Right cardiac atrium (tissue), 5 donors: ENCODE data around the gene MARCHF7. TPM values are rescaled to one million over a fixed set of nuclear protein-coding genes. Genes with fewer than 3 reads are reported as not detected.
"Not testable (repeated sequence)": the region's sequence is repeated elsewhere in the genome, so short reads cannot be mapped to it uniquely, and the experiment has no call there.

ENCODE experiments used
- ATAC-seq, 2 donors: fragments of 200-7000 bp; cut with Tn5 transposase; one replicate each; pipeline versions ENCODE4 v1.8.0 to v1.9.1; 2020; ENCODE audit warnings: moderate library complexity in 2 of 2, mild to moderate bottlenecking in 1 of 2
- DNase-seq, 3 donors: peaks; one replicate each; pipeline ENCODE4 v3.0.0-alpha.2; 2020
- H3K27ac ChIP-seq: one replicate; pipeline ENCODE4 v1.5.1; 2013; ENCODE audit warnings: mild to moderate bottlenecking, low read length, control low read depth, moderate library complexity
- H3K27me3 ChIP-seq: one replicate; pipeline ENCODE4 v1.6.1; 2013; ENCODE audit not compliant: control insufficient read depth, insufficient read depth
- H3K4me1 ChIP-seq: one replicate; pipeline ENCODE4 v1.6.1; 2013; ENCODE audit warnings: low read length; ENCODE audit not compliant: control insufficient read depth, insufficient read depth
- H3K4me3 ChIP-seq: one replicate; pipeline ENCODE4 v1.5.1; 2013; ENCODE audit warnings: low read length, control low read depth
- H3K9me3 ChIP-seq: one replicate; pipeline ENCODE4 v1.6.1; 2013; ENCODE audit warnings: low read length; ENCODE audit not compliant: control insufficient read depth
- WGBS: extraction: QIAGEN DNeasy Blood & Tissue Kit; methylation state at CpG from one replicate; pipeline ENCODE4 v1.1.7; 2013; 5-methylcytosine and 5-hydroxymethylcytosine counted together
- intact Hi-C, 4 donors: fragments of 100-400 bp; cut with DNase I; formaldehyde crosslinking; loops; one replicate each; pipeline versions ENCODE4 v1.11.0 to v1.14.0; 2022 to 2023
- long read RNA-seq, 4 donors: library from polyadenylated mRNA; unstranded; transcript quantifications; one replicate each; pipeline ENCODE4 v2.0.0, GENCODE V29; 2020 to 2021
- polyA plus RNA-seq: library from polyadenylated mRNA; stranded (reverse); fragments of 200-250 nt; gene quantifications from one replicate; pipeline ENCODE4 v1.2.3, GENCODE V29; 2013
- total RNA-seq, 4 donors: library from RNA; stranded (reverse); fragmentation: NEBNext Ultra II Directional; extraction: Animal tissue kit (Norgen Biotek cat#: 25700); gene quantifications; one replicate each; pipeline ENCODE4 v1.2.1, GENCODE V29; 2021
- donor health status: healthy with polysubstance abuse.
- donor health status: DM: no; HTN: yes; CAD: no.
- donor health status: DM: no; HTN: no; CAD: no.
- donor health status: DM: no; HTN: yes; CAD: no; lungs with severe emphysema.
- donor health status: DM: yes; HTN: yes; CAD: no.

MARCHF7 gene
- total RNA-seq = 10 to 100 TPM; 70.0 to 85.4 (median 74.9) TPM
- polyA plus RNA-seq = 33.6 TPM
- long read RNA-seq, donor 1, full-length matches to known transcripts = 39 of 156 reads
- long read RNA-seq, donor 1, partial matches to known transcripts = 6 of 156 reads
- long read RNA-seq, donor 1, other reads (novel, unspliced or antisense) = 111 of 156 reads
- long read RNA-seq, donor 2, full-length matches to known transcripts = 19 of 74 reads
- long read RNA-seq, donor 2, partial matches to known transcripts = 3 of 74 reads
- long read RNA-seq, donor 2, other reads (novel, unspliced or antisense) = 52 of 74 reads
- long read RNA-seq, donor 3, full-length matches to known transcripts = 178 of 512 reads
- long read RNA-seq, donor 3, partial matches to known transcripts = 24 of 512 reads
- long read RNA-seq, donor 3, other reads (novel, unspliced or antisense) = 310 of 512 reads
- long read RNA-seq, donor 4, full-length matches to known transcripts = 22 of 85 reads
- long read RNA-seq, donor 4, partial matches to known transcripts = 5 of 85 reads
- long read RNA-seq, donor 4, other reads (novel, unspliced or antisense) = 58 of 85 reads

- Histone ChIP-seq H3K4me1 (peaks cover 9% of the 10 kb centered on the region), H3K27ac (peak within 1 kb of the TSS; percentile 99), H3K27me3 (no peaks in the 10 kb centered on the region), H3K4me3 (peak within 1 kb of the TSS; percentile 89), H3K9me3 (no peaks in the 10 kb centered on the region)
- intact Hi-C loops = loop anchor here in 2 of 4 donors (5.0 to 10.0 kb wide), 2 partner anchors 95 to 98 kb away; partner anchors contain the start of gene BAZ2B (in 2 of the 2)
- WGBS = under 1% methylated on average over 72 of the region's 72 CpGs
- peak; percentile 96 to 99 (median 98) for DNase-seq
- ATAC-seq = peak; percentile 98 to 99
Measured at GRCh38 chr2:159712143-159712928, at the start of gene MARCHF7. TSS of gene MARCHF7 (plus strand) at chr2:159712506. CDS start at chr2:159729023, 16,517 bp downstream.

GRCh38 chr2:159667423-159667822, 44.9 kb upstream of the MARCHF7 start:
- H3K4me1 ChIP-seq, DNase-seq, H3K27ac ChIP-seq, H3K4me3 ChIP-seq, intact Hi-C loops, ATAC-seq, H3K27me3 ChIP-seq, H3K9me3 ChIP-seq: not testable (repeated sequence)
- over 99% methylated on average over 3 of the region's 3 CpGs for WGBS

- no peaks in the 10 kb centered on the region for H3K27me3 ChIP-seq
- H3K9me3 ChIP-seq = no peaks in the 10 kb centered on the region
- intact Hi-C loops = no loop called here
- no peak for ATAC-seq
- WGBS = 96% methylated on average over 3 of the region's 3 CpGs
- no peak for DNase-seq
- no peak overlapping the region for H3K4me3 ChIP-seq
- H3K27ac ChIP-seq = no peak overlapping the region
- H3K4me1 ChIP-seq = no peaks in the 10 kb centered on the region
Measured at GRCh38 chr2:159671047-159671446, 41.3 kb upstream of the MARCHF7 start.

GRCh38 chr2:159677654-159678053, 34.7 kb upstream of the MARCHF7 start:
- DNase-seq = no peak
- Histone ChIP-seq H3K9me3 (no peaks in the 10 kb centered on the region), H3K27me3 (no peaks in the 10 kb centered on the region), H3K4me1 (no peaks in the 10 kb centered on the region), H3K4me3 (no peak overlapping the region), H3K27ac (no peak overlapping the region)
- WGBS = 89% methylated on average over 1 of the region's 1 CpG
- intact Hi-C loops = no loop called here
- no peak for ATAC-seq

GRCh38 chr2:159680692-159681091, 31.6 kb upstream of the MARCHF7 start:
- no peak for ATAC-seq
- DNase-seq = no peak
- H3K4me3 ChIP-seq = no peak overlapping the region
- WGBS = 97% methylated on average over 2 of the region's 2 CpGs
- H3K27me3 ChIP-seq = no peaks in the 10 kb centered on the region
- no peaks in the 10 kb centered on the region for H3K9me3 ChIP-seq
- H3K27ac ChIP-seq = no peak overlapping the region
- H3K4me1 ChIP-seq = no peaks in the 10 kb centered on the region
- intact Hi-C loops = no loop called here

GRCh38 chr2:159683817-159684216, 28.5 kb upstream of the MARCHF7 start:
- H3K9me3 ChIP-seq = no peaks in the 10 kb centered on the region
- no peak for DNase-seq
- ATAC-seq = no peak
- H3K4me3 ChIP-seq = no peak overlapping the region
- intact Hi-C loops = no loop called here
- WGBS = 70% methylated on average over 1 of the region's 1 CpG
- H3K27ac ChIP-seq = no peak overlapping the region
- H3K4me1 ChIP-seq = no peaks in the 10 kb centered on the region
- H3K27me3 ChIP-seq = no peaks in the 10 kb centered on the region

- ATAC-seq (no peak), DNase-seq (no peak)
- Histone ChIP-seq H3K9me3 (no peaks in the 10 kb centered on the region), H3K27ac (no peak overlapping the region), H3K27me3 (no peaks in the 10 kb centered on the region), H3K4me1 (no peaks in the 10 kb centered on the region), H3K4me3 (no peak overlapping the region)
- intact Hi-C loops = no loop called here
Measured at GRCh38 chr2:159684796-159685195, 27.5 kb upstream of the MARCHF7 start.

GRCh38 chr2:159694500-159695040, 17.7 kb upstream of the MARCHF7 start:
- H3K27me3 ChIP-seq = no peaks in the 10 kb centered on the region
- no peak overlapping the region for H3K4me3 ChIP-seq
- no peak for ATAC-seq
- H3K9me3 ChIP-seq = no peaks in the 10 kb centered on the region
- intact Hi-C loops = no loop called here
- H3K27ac ChIP-seq = no peak overlapping the region
- no peaks in the 10 kb centered on the region for H3K4me1 ChIP-seq
- 98% methylated on average over 1 of the region's 1 CpG for WGBS
- DNase-seq = no peak

DNA sequence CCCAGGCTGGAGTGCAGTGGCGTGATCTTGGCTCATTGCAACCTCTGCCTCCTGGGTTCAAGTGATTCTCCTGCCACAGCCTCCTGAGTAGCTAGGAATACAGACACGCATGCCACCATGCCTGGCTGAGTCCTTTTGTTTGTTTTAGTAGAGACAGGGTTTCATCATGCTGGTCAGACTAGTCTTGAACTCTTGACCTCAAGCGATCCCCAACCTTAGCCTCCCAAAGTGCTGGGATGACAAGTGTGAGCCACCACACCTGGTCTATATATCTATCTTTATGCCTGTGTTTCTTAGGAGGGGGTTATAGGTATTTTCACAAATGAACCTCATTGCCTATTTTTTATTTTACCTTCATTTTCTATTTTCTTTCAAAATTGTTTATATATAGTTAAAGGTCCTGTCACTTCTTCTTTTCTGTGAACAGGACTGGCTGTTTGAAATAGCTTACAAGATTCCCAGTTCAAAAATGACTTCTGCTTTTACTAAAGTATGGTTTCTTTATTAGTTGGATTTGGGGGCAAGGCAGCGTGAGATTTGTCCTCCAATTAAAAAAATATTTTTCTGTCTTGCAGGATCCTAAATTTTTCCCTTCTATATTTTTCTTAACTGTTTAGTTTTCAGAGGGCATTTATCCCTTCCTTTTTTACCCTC, 16.4 kb upstream of the MARCHF7 start:
- intact Hi-C loops = no loop called here
- Histone ChIP-seq H3K9me3 (no peaks in the 10 kb centered on the region), H3K27me3 (no peaks in the 10 kb centered on the region), H3K4me3 (no peak overlapping the region), H3K4me1 (no peaks in the 10 kb centered on the region), H3K27ac (no peak overlapping the region)
- WGBS = 91% methylated on average over 4 of the region's 4 CpGs
- no peak for DNase-seq
- ATAC-seq = no peak

- DNase-seq = no peak
- ATAC-seq = no peak
- 98% methylated on average over 5 of the region's 5 CpGs for WGBS
- no peak overlapping the region for H3K27ac ChIP-seq
- no peaks in the 10 kb centered on the region for H3K4me1 ChIP-seq
- no peaks in the 10 kb centered on the region for H3K27me3 ChIP-seq
- intact Hi-C loops = no loop called here
- H3K9me3 ChIP-seq = no peaks in the 10 kb centered on the region
- no peak overlapping the region for H3K4me3 ChIP-seq
Measured at GRCh38 chr2:159703491-159703890, 8.8 kb upstream of the MARCHF7 start.
